Keratinocyte (primary cell): Measurements from ENCODE around the gene SPATA31D1. TPM values are rescaled to one million over a fixed set of nuclear protein-coding genes. Genes with fewer than 3 reads are reported as not detected.

Experiments
- DNase-seq: peaks from one replicate; pipeline ENCODE4 v3.0.0-alpha.2; 2011; ENCODE audit warnings: low read depth, missing footprints, low spot score
- FAIRE-seq: peaks from 2 replicates; lab custom pipeline; 2011; peaks lifted over from hg19 to GRCh38; lab: Jason Lieb, UNC
- H2AFZ ChIP-seq: 2 replicates; pipeline ENCODE4 v1.6.0; 2012; ENCODE audit warnings: low read length, control low read depth, inconsistent platforms; ENCODE audit not compliant: control insufficient read depth
- H3K27ac ChIP-seq: 2 replicates; pipeline ENCODE4 v1.5.1; 2011; ENCODE audit warnings: low read length; ENCODE audit not compliant: control insufficient read depth, insufficient read depth
- H3K27me3 ChIP-seq: 3 replicates; pipeline ENCODE4 v1.6.0; 2011; ENCODE audit warnings: low read length; ENCODE audit not compliant: control insufficient read depth, insufficient read depth; ENCODE audit errors: extremely low read depth
- H3K36me3 ChIP-seq, 2 experiments: 2 replicates in 1 of 2; 3 replicates in 1 of 2; pipeline ENCODE4 v1.5.1; 2011; ENCODE audit warnings: low read length in 2 of 2, mild to moderate bottlenecking in 1 of 2; ENCODE audit not compliant: control insufficient read depth in 2 of 2, insufficient read depth in 2 of 2; ENCODE audit errors: extremely low read depth in 1 of 2
- H3K4me1 ChIP-seq: 3 replicates; pipeline ENCODE4 v1.5.1; 2011; ENCODE audit warnings: low read length; ENCODE audit not compliant: control insufficient read depth, insufficient read depth; ENCODE audit errors: extremely low read depth
- H3K4me2 ChIP-seq: 3 replicates; pipeline ENCODE4 v1.6.0; 2011; ENCODE audit warnings: low read depth, low read length; ENCODE audit not compliant: control insufficient read depth, insufficient read depth; ENCODE audit errors: extremely low read depth
- H3K4me3 ChIP-seq, 3 experiments: fragments of 200-600 bp in 1 of 3; sonication (generic) in 1 of 3; 2 replicates in 2 of 3; 3 replicates in 1 of 3; pipeline ENCODE4 v1.5.1; 2011 to 2016; ENCODE audit warnings: low read length in 3 of 3, mild to moderate bottlenecking in 3 of 3, control low read depth in 2 of 3, inconsistent platforms in 1 of 3, low read depth in 1 of 3, mixed read lengths in 1 of 3, mixed run types in 1 of 3, moderate library complexity in 1 of 3; ENCODE audit not compliant: control insufficient read depth in 2 of 3, insufficient read depth in 2 of 3; ENCODE audit errors: extremely low read depth in 1 of 3
- H3K79me2 ChIP-seq: 2 replicates; pipeline ENCODE4 v1.6.0; 2012; ENCODE audit warnings: low read length; ENCODE audit not compliant: control insufficient read depth, insufficient read depth
- H3K9ac ChIP-seq: 3 replicates; pipeline ENCODE4 v1.6.0; 2011; ENCODE audit warnings: low read length; ENCODE audit not compliant: control insufficient read depth, insufficient read depth; ENCODE audit errors: extremely low read depth
- H3K9me1 ChIP-seq: 3 replicates; pipeline ENCODE4 v1.6.0; 2011; ENCODE audit warnings: low read length; ENCODE audit not compliant: control insufficient read depth, insufficient read depth; ENCODE audit errors: extremely low read depth
- H3K9me3 ChIP-seq: 2 replicates; pipeline ENCODE4 v1.5.1; 2012; ENCODE audit warnings: low read depth, low read length; ENCODE audit not compliant: control insufficient read depth
- H4K20me1 ChIP-seq: 3 replicates; pipeline ENCODE4 v1.6.0; 2011; ENCODE audit warnings: low read length; ENCODE audit not compliant: control insufficient read depth, insufficient read depth; ENCODE audit errors: extremely low read depth
- CTCF ChIP-seq, 3 experiments: IDR thresholded peaks in 1 of 3; conservative IDR thresholded peaks in 1 of 3; optimal IDR thresholded peaks in 1 of 3; 2 replicates in 2 of 3; 3 replicates in 1 of 3; pipeline versions ENCODE3 to v1.5.1; 2011; ENCODE audit warnings: low read length in 3 of 3, mild to moderate bottlenecking in 3 of 3, moderate library complexity in 2 of 3, control low read depth in 1 of 3, inconsistent platforms in 1 of 3; ENCODE audit not compliant: insufficient read depth in 2 of 3; ENCODE audit errors: extremely low read depth in 1 of 3
- EZH2 ChIP-seq: IDR thresholded peaks from one replicate; pipeline ENCODE4 v1.6.1; 2012; ENCODE audit warnings: inconsistent platforms, mild to moderate bottlenecking, low read length, moderate library complexity
- dilution Hi-C: fragments of 300-500 bp; cut with MboI; formaldehyde crosslinking; loops from one replicate; pipeline ENCODE4 v1.7.0; 2020; ENCODE audit warnings: low sequenced_read_pairs; ENCODE audit not compliant: extremely low pct_ligation_motif_present
- polyA plus RNA-seq, 5 experiments: library from polyadenylated mRNA; depleted of rRNA in 3 of 5; stranded (reverse) in 3 of 5; stranded (forward) in 1 of 5; unstranded in 1 of 5; fragments of >200 nt; gene quantifications; 1 replicate in 1 of 5; 2 replicates in 3 of 5; 3 replicates in 1 of 5; pipeline versions ENCODE4 v1.2.1 to v1.2.3, GENCODE V29; 2011 to 2012; ENCODE audit warnings: missing spikeins in 2 of 5, low read depth in 1 of 5, low replicate concordance in 1 of 5

The SPATA31D1 gene
- polyA plus RNA-seq, 1 donor (not counting 4 experiments of a cell fraction or from before 2014, with no cell fraction given): not detected

- FAIRE-seq (no peak), DNase-seq (no peak)
- Histone ChIP-seq H4K20me1 (no peaks in the 10 kb centered on the region), H2AFZ (no peak overlapping the region), H3K27me3 (no peaks in the 10 kb centered on the region), H3K79me2 (no peaks in the 10 kb centered on the region), H3K27ac (no peak overlapping the region), H3K36me3 (no peaks in the 10 kb centered on the region), H3K4me2 (no peak overlapping the region), H3K4me1 (peaks cover 8% of the 10 kb centered on the region), H3K9me1 (no peaks in the 10 kb centered on the region), H3K9me3 (no peaks in the 10 kb centered on the region), H3K9ac (no peak overlapping the region), H3K4me3 (no peak overlapping the region)
- dilution Hi-C loops: no loop called here
- TF ChIP-seq CTCF (optimal IDR thresholded peaks at IDR 0.05 in 1 of 3, IDR thresholded peaks at IDR 0.05 in 1 of 3, conservative IDR thresholded peaks at IDR 0.05 in 1 of 3; ENCODE audit: extremely low read depth in 1 of 3, insufficient read depth in 2 of 3, low read length in 3 of 3) (no peak), EZH2 (no peak)
Measured at GRCh38 chr9:82036086-82036485, 47.5 kb downstream of the SPATA31D1 start.

- H3K27me3 ChIP-seq: no peaks in the 10 kb centered on the region
- no peaks in the 10 kb centered on the region for H3K79me2 ChIP-seq
- H2AFZ ChIP-seq: no peak overlapping the region
- dilution Hi-C loops: no loop called here
- H3K9me3 ChIP-seq: no peaks in the 10 kb centered on the region
- no peak for TF ChIP-seq EZH2
- no peaks in the 10 kb centered on the region for H3K36me3 ChIP-seq
- no peaks in the 10 kb centered on the region for H3K4me1 ChIP-seq
- no peak overlapping the region for H3K4me3 ChIP-seq
- FAIRE-seq (no peak), DNase-seq (no peak)
- H3K27ac ChIP-seq: no peak overlapping the region
- H3K4me2 ChIP-seq: no peak overlapping the region
- no peaks in the 10 kb centered on the region for H3K9me1 ChIP-seq
- H4K20me1 ChIP-seq: no peaks in the 10 kb centered on the region
- H3K9ac ChIP-seq: no peak overlapping the region
Measured at GRCh38 chr9:82037126-82037525, 48.6 kb downstream of the SPATA31D1 start.

- no peak overlapping the region for H3K27ac ChIP-seq
- no peaks in the 10 kb centered on the region for H4K20me1 ChIP-seq
- H3K4me3 ChIP-seq: no peak overlapping the region
- H2AFZ ChIP-seq: no peak overlapping the region
- no peak overlapping the region for H3K4me2 ChIP-seq
- FAIRE-seq: no peak
- H3K4me1 ChIP-seq: no peaks in the 10 kb centered on the region
- no peaks in the 10 kb centered on the region for H3K79me2 ChIP-seq
- H3K36me3 ChIP-seq: no peaks in the 10 kb centered on the region
- no peak for DNase-seq
- H3K9me1 ChIP-seq: no peaks in the 10 kb centered on the region
- no peak overlapping the region for H3K9ac ChIP-seq
- H3K27me3 ChIP-seq: no peaks in the 10 kb centered on the region
- TF ChIP-seq CTCF (optimal IDR thresholded peaks at IDR 0.05 in 1 of 3, IDR thresholded peaks at IDR 0.05 in 1 of 3, conservative IDR thresholded peaks at IDR 0.05 in 1 of 3; ENCODE audit: extremely low read depth in 1 of 3, insufficient read depth in 2 of 3, low read length in 3 of 3) (no peak), EZH2 (no peak)
- H3K9me3 ChIP-seq: no peaks in the 10 kb centered on the region
- dilution Hi-C loops: no loop called here
Measured at GRCh38 chr9:82038897-82039296, 50.3 kb downstream of the SPATA31D1 start.
